ENCODE measurements around the gene GJC3.
"Not testable (repeated sequence)": the region's sequence is repeated elsewhere in the genome, so short reads cannot be mapped to it uniquely, and the experiment has no call there.

Gene GJC3

GRCh38 chr7:99928188-99928587 is 1.2 kb downstream of the GJC3 start:
- DNase-seq: no peak

- DNase-seq: no peak
Observed at GRCh38 chr7:99927536-99927935, 1.9 kb downstream of the GJC3 start.

DNA sequence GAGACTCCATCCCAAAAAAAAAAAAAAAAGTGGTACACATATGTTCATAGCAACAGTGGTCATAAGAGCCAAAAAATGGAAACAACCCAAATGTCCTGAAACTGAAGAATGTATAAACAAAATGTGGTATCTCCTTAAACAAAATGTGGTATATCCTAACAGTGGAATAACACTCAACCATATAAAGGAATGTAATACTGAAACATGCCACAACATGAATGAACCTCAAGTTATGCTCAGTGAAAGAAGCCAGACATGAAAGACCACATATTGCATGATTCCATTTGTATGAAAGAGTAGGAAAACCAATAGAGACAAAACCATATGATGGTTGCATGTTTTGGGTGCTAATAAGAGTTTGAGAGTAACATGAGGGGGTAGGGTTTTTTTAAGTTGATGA is 3.1 kb downstream of the GJC3 start:
- no peak for DNase-seq

GRCh38 chr7:99923200-99923599 is 6.2 kb downstream of the GJC3 start:
- DNase-seq: no peak

GRCh38 chr7:99920149-99920548 is 9.3 kb downstream of the GJC3 start:
- no peak for DNase-seq

- no peak for DNase-seq
Observed at GRCh38 chr7:99919814-99920112, 9.7 kb downstream of the GJC3 start.

GRCh38 chr7:99918959-99919813 is 10.2 kb downstream of the GJC3 start, which contains the start of gene TRIM4:
TSS of gene TRIM4 (minus strand) at chr7:99919530. CDS start at chr7:99919401, 129 bp downstream.
- DNase-seq: peak; percentile 87

DNA sequence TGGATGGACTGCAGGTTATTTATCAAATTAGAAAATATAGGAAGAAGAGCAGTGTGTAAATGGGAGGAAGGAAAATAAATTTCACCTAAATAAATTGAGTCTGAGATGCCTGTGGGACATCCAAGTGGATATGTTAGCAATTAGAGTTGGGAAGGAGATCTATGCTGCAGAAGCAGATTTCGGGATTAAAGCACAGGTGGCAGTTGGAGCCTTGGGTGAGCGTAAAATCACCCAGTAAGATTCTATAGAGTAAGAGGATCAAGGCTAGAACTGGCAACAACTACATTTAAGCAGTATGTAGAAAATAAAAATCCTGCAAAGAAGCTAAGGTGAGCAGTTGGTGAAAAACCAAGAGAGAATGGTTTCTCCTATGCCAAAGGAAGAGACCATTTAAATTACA is 18.4 kb downstream of the GJC3 start:
- DNase-seq: no peak

DNA sequence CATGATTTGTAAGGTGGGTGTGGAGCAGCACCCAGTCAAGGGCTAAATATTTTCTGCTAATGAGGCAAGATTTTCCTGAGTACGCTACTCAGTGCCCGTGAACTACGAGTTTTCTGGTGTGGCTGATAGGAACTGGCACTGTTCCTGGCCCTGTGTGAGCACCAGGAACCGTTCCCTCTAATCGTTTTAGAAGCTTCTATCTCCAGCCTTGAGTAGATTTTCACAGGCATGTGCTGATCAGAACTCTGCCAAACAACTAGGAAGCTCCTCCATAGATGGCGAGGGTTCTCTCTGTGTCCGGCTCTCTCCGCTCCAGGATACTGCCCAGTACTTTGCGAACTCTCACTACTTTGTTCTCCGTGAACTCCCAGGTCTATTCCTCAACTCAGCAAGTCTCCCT is 27.8 kb downstream of the GJC3 start:
- DNase-seq: no peak

DNA sequence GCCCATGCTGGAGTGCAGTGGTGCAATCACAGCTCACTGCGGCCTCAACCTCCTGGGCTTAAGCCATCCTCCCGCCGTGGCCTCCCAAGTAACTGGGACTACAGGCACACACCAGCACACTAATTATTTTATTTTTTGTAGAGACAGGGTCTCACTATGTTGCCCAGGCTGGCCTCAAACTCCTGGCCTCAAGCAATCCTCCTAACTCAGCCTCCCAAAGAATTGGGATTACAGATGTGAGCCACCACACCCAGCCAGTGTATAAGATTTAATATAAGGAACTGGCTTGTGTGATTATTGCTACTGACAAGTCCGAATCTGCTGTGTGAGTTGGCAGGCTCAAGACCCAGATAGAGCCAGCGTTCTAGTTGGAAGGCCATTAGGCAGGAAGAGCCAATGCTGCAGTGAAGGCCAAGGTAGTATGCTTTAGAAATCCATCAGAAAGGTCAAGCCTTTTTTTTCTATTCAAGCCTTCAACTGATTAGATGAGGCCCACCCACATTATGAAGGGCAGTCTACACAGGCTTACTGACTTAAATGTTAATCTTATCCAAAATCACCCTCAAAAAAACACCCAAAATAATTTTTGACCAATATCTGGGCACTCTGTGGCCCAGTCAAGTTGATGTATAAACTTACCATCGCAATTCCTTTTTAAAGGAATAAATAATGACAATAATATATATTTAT is 29.4 kb downstream of the GJC3 start:
- no peak for DNase-seq

DNA sequence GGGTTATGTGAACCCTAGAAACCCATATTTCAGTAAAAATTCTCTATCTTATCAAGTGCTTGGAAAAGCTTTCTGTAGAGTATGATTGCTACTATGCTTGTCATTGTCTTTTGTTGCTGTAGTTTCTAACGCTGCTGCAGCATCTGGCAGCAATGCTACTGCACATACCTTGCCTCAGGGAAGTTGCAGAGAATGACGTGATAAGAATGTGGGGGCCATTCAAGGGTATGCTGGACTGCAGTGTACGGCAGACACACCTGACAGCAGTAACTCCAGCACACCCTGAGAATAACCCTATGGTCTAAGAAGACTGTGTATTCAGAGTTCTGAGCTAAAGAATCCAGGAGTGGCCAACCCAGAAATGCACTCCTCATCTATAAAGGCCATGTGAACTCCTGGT is 30.6 kb downstream of the GJC3 start:
- DNase-seq: no peak

DNA sequence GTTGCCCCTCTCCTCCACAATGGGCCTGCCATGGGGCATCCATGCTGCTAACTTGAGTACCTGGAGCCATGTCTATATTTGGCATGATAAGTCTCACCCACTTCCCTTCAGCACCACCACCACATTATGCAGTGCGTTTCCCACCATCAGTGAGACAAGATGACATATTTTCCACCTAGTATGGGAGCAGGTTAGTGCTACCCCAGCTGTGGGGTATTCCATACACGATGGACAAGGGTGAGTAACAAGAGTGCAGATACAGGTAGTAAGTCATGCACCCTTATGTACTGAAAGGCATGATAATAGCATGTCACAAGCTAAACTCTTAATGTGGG is 31.4 kb downstream of the GJC3 start:
- DNase-seq: no peak

- no peak for DNase-seq
Observed at GRCh38 chr7:99897322-99898022, 31.9 kb downstream of the GJC3 start.

GRCh38 chr7:99894738-99895137 is 34.7 kb downstream of the GJC3 start:
- no peak for DNase-seq

DNA sequence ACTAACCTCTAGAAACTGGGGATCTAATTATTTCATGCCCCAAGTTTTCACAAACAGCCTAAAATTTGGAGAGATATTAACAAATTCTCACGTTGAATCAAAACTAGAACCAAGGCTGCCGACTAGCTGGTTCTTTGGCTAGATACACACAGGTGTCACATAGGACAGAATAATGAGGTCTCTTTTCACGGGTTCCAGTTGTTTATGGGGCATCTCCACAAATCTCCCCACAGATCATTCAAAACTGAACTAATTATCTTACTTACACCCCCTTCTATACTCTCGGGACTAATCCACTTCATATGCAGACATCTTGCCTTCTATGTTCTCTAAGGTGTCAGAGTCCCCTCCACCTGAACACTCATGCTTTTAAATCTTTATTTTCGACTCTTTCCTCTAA is 36.1 kb downstream of the GJC3 start:
- no peak for DNase-seq

GRCh38 chr7:99890348-99890747 is 39.1 kb downstream of the GJC3 start:
- DNase-seq: not testable (repeated sequence)

- DNase-seq: not testable (repeated sequence)
Observed at GRCh38 chr7:99888366-99888765, 41.1 kb downstream of the GJC3 start.

DNA sequence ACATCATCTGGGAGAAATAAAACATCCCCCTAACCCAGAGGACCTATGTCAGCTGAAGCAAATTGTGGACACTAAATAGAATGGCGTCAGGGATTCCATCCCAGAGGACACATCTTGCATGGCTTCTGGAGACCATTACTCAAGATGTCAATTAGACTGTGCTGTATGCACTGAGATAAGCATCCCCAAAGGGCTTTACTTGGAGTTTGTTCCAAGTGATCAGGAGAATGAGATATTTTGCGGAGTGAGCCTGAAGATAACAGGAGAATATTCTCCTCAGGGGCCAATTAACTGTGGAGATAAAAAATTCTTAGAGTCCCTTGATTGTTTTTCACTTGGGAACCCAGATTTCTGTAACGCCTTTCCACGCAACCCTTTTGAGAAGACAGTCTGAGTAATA is 48.0 kb downstream of the GJC3 start:
- no peak for DNase-seq

- DNase-seq: no peak
Observed at GRCh38 chr7:99876933-99877332, 52.5 kb downstream of the GJC3 start, which contains the start of gene OR2AE1. TSS of gene OR2AE1 (minus strand) at chr7:99877033. CDS start at chr7:99877033, 0 bp downstream.

DNA sequence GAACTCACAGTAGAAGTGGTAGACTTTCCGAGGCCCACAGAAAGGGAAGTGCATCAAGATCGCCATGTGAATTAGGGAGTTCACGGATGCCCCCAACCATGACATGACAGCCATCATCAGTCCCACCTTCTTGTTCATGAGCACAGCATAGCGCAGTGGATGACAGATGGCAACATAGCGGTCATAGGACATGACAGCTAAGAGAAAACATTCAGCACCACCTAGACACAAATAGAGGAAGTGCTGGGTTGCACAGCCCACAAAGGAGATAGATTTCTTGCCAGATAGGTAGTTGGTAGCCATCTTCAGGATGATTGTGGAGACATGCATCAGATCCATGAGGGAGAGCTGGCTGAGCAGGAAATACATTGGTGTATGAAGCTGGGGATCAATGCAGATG is 52.9 kb downstream of the GJC3 start:
- no peak for DNase-seq

Data from activated CD8-positive, alpha-beta memory T cell treated with anti-CD3 and anti-CD28 coated beads, Interleukin-2, amount 50 U/mL, for 4 hours (primary cell).